NT2/D1 (cell line): Measurements from ENCODE around the gene CFAP61.

ENCODE experiments used
- DNase-seq: peaks from one replicate; pipeline ENCODE4 v3.0.0-alpha.2; 2011; ENCODE audit warnings: low read depth, low spot score
- H3K27me3 ChIP-seq: 2 replicates; pipeline ENCODE4 v1.6.0; 2011; ENCODE audit warnings: mild to moderate bottlenecking; ENCODE audit not compliant: insufficient read length, insufficient read depth
- H3K36me3 ChIP-seq: 2 replicates; pipeline ENCODE4 v1.6.1; 2011; ENCODE audit warnings: mild to moderate bottlenecking, low read length, mixed read lengths; ENCODE audit not compliant: insufficient read depth, insufficient read length
- H3K4me1 ChIP-seq: 2 replicates; pipeline ENCODE4 v1.5.1; 2011; ENCODE audit not compliant: insufficient read depth, insufficient read length
- H3K4me3 ChIP-seq: 2 replicates; pipeline ENCODE4 v1.5.1; 2011; ENCODE audit warnings: low read depth; ENCODE audit not compliant: insufficient read length
- H3K9ac ChIP-seq: 2 replicates; pipeline ENCODE4 v1.6.0; 2011; ENCODE audit warnings: low read depth; ENCODE audit not compliant: insufficient read length
- H3K9me3 ChIP-seq: 2 replicates; pipeline ENCODE4 v1.5.1; 2011; ENCODE audit warnings: mild to moderate bottlenecking, low read length; ENCODE audit not compliant: insufficient read depth
- SUZ12 ChIP-seq: IDR thresholded peaks from 2 replicates; pipeline ENCODE4 v1.6.1; 2011; ENCODE audit not compliant: insufficient read length, insufficient read depth; ENCODE audit errors: extremely low read depth
- YY1 ChIP-seq: IDR thresholded peaks from 2 replicates; pipeline ENCODE4 v1.6.1; 2011; ENCODE audit not compliant: insufficient read length, insufficient read depth
- ZNF274 ChIP-seq: IDR thresholded peaks from 2 replicates; pipeline ENCODE4 v1.6.1; 2011; ENCODE audit warnings: mild to moderate bottlenecking, low read depth, low read length

Gene CFAP61

GRCh38 chr20:20210943-20211273 lies 158.6 kb downstream of the CFAP61 start:
- no peak overlapping the region for H3K4me3 ChIP-seq
- no peaks in the 10 kb centered on the region for H3K9me3 ChIP-seq
- H3K36me3 ChIP-seq: no peaks in the 10 kb centered on the region
- no peak for TF ChIP-seq ZNF274
- TF ChIP-seq SUZ12: no peak
- TF ChIP-seq YY1: no peak
- H3K4me1 ChIP-seq: no peaks in the 10 kb centered on the region
- no peak for DNase-seq
- H3K27me3 ChIP-seq: no peaks in the 10 kb centered on the region
- H3K9ac ChIP-seq: no peak overlapping the region

GRCh38 chr20:20211274-20211987 lies 159.1 kb downstream of the CFAP61 start:
- TF ChIP-seq YY1 (no peak), SUZ12 (no peak), ZNF274 (no peak)
- no peaks in the 10 kb centered on the region for H3K4me1 ChIP-seq
- no peak overlapping the region for H3K4me3 ChIP-seq
- no peaks in the 10 kb centered on the region for H3K36me3 ChIP-seq
- no peak for DNase-seq
- H3K27me3 ChIP-seq: no peaks in the 10 kb centered on the region
- H3K9ac ChIP-seq: no peak overlapping the region
- H3K9me3 ChIP-seq: no peaks in the 10 kb centered on the region

- Histone ChIP-seq H3K9ac (no peak overlapping the region), H3K9me3 (no peaks in the 10 kb centered on the region), H3K36me3 (no peaks in the 10 kb centered on the region), H3K4me3 (no peak overlapping the region), H3K4me1 (no peaks in the 10 kb centered on the region), H3K27me3 (no peaks in the 10 kb centered on the region)
- no peak for DNase-seq
- TF ChIP-seq SUZ12: no peak
- no peak for TF ChIP-seq ZNF274
- no peak for TF ChIP-seq YY1
Measured at GRCh38 chr20:20211988-20212518, 159.7 kb downstream of the CFAP61 start.

- no peaks in the 10 kb centered on the region for H3K9me3 ChIP-seq
- DNase-seq: no peak
- no peak overlapping the region for H3K9ac ChIP-seq
- H3K36me3 ChIP-seq: no peaks in the 10 kb centered on the region
- TF ChIP-seq ZNF274: no peak
- TF ChIP-seq SUZ12: no peak
- no peak for TF ChIP-seq YY1
- H3K4me1 ChIP-seq: no peaks in the 10 kb centered on the region
- no peak overlapping the region for H3K4me3 ChIP-seq
- H3K27me3 ChIP-seq: no peaks in the 10 kb centered on the region
Measured at GRCh38 chr20:20212675-20213096, 160.4 kb downstream of the CFAP61 start.

- Histone ChIP-seq H3K27me3 (no peaks in the 10 kb centered on the region), H3K36me3 (no peaks in the 10 kb centered on the region), H3K9me3 (peaks cover 7% of the 10 kb centered on the region; the same call in 1 of the 2 replicates), H3K4me3 (no peak overlapping the region), H3K4me1 (no peaks in the 10 kb centered on the region), H3K9ac (no peak overlapping the region)
- no peak for DNase-seq
- TF ChIP-seq SUZ12: no peak
- no peak for TF ChIP-seq ZNF274
- TF ChIP-seq YY1: no peak
Measured at GRCh38 chr20:20213526-20214121, 161.3 kb downstream of the CFAP61 start.

- peaks cover 10% of the 10 kb centered on the region; the same call in 1 of the 2 replicates for H3K9me3 ChIP-seq
Measured at GRCh38 chr20:20214757-20215275, 162.5 kb downstream of the CFAP61 start.

GRCh38 chr20:20215976-20216727 lies 163.8 kb downstream of the CFAP61 start:
- peaks cover 10% of the 10 kb centered on the region; the same call in 1 of the 2 replicates for H3K9me3 ChIP-seq
- TF ChIP-seq YY1 (no peak), SUZ12 (no peak), ZNF274 (no peak)
- no peak overlapping the region for H3K4me3 ChIP-seq
- DNase-seq: no peak
- H3K27me3 ChIP-seq: no peaks in the 10 kb centered on the region
- no peak overlapping the region for H3K9ac ChIP-seq
- no peaks in the 10 kb centered on the region for H3K36me3 ChIP-seq
- H3K4me1 ChIP-seq: no peaks in the 10 kb centered on the region

More at GRCh38 chr20:20214757-20215275, 162.5 kb downstream of the CFAP61 start:
- no peaks in the 10 kb centered on the region for H3K4me1 ChIP-seq
- H3K36me3 ChIP-seq: no peaks in the 10 kb centered on the region
- H3K4me3 ChIP-seq: no peak overlapping the region
- H3K9ac ChIP-seq: no peak overlapping the region
- H3K27me3 ChIP-seq: no peaks in the 10 kb centered on the region
- no peak for TF ChIP-seq YY1
- no peak for TF ChIP-seq SUZ12
- no peak for TF ChIP-seq ZNF274
- no peak for DNase-seq
